Neural progenitor cell (in vitro differentiated cells): ENCODE measurements around the gene P3H2.

ENCODE experiments used
- EZH2 ChIP-seq: fragments of 200-600 bp; sonication (generic); IDR thresholded peaks from 2 replicates; pipeline ENCODE4 v1.6.1; 2017; ENCODE audit warnings: antibody characterized with exemption, mild to moderate bottlenecking, moderate library complexity
- TF ChIP-seq, protein P1 (sequence below): fragments of 200-600 bp; sonication (generic); IDR thresholded peaks from 2 replicates; pipeline ENCODE4 v1.5.1; 2017; ENCODE audit warnings: antibody characterized with exemption, mild to moderate bottlenecking

DNA sequence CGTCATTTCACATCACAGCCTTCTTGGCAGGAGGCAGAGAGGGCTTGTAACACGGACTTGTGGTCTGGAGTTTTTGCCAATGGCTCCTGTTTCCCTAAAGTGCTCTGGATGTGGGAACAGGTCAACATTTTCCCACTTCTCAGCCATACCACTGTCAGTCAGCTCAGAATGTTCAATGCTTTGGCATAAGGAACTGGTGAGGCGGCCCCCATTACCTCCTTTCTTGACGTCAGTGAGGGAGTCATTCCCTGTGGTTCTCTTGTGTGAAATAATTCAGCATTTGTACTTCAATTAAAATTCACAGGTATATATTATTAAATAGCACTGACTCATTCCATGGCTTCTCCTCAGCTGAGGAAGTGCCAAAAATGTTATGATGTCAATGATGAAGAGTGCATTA is 167.1 kb downstream of the P3H2 start:
- TF ChIP-seq, protein P1, sequence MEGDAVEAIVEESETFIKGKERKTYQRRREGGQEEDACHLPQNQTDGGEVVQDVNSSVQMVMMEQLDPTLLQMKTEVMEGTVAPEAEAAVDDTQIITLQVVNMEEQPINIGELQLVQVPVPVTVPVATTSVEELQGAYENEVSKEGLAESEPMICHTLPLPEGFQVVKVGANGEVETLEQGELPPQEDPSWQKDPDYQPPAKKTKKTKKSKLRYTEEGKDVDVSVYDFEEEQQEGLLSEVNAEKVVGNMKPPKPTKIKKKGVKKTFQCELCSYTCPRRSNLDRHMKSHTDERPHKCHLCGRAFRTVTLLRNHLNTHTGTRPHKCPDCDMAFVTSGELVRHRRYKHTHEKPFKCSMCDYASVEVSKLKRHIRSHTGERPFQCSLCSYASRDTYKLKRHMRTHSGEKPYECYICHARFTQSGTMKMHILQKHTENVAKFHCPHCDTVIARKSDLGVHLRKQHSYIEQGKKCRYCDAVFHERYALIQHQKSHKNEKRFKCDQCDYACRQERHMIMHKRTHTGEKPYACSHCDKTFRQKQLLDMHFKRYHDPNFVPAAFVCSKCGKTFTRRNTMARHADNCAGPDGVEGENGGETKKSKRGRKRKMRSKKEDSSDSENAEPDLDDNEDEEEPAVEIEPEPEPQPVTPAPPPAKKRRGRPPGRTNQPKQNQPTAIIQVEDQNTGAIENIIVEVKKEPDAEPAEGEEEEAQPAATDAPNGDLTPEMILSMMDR, result no peak
- no peak for TF ChIP-seq EZH2
